HG03439 (cell line): ENCODE measurements around the gene GPSM1.
"Not testable (repeated sequence)": the region's sequence is repeated elsewhere in the genome, so short reads cannot be mapped to it uniquely, and the experiment has no call there.

ENCODE experiments used
- ATAC-seq: cut with Tn5 transposase; IDR thresholded peaks from one replicate; pipeline ENCODE4 v1.9.1; 2021; ENCODE audit warnings: mild to moderate bottlenecking, moderate library complexity; ENCODE audit not compliant: unreplicated experiment

The GPSM1 gene

DNA sequence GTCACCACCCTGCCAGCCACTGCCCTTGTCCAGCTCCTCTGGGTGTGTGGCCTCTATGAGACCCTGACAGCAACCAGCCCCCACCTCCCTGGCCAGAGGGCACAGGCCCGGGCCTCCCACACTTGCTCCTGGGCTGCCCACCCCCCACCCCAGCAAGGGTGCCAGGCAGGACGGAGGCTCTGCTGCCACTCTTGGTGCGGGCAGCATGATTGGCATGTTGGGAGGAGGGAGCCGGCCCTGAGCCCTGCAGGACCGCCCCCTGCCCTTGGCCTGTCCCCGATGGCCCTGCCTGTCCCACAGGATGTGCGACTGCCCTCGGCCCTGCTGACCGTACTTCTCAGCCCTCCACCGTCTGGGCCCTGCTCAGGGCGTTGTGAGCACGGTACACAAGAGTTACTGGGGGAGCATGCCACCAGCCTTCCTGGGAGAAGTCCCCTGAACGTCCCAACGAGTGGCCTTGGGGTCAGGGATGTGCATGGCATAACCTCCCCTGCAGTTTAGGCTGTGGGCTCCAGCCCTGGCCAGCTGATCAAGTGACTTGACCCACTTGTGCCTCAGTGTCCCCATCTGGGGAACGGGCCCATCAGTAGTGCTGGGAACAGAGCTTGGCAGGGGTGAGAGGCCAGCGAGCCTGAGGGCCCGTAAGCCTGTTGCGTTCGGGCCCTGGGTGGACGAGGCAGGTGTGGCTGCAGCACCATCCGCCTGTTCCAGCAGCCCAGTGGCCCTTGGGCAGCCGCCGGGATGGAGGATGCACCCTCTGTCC lies 16.0 kb downstream of the GPSM1 start:
- ATAC-seq = no peak

DNA sequence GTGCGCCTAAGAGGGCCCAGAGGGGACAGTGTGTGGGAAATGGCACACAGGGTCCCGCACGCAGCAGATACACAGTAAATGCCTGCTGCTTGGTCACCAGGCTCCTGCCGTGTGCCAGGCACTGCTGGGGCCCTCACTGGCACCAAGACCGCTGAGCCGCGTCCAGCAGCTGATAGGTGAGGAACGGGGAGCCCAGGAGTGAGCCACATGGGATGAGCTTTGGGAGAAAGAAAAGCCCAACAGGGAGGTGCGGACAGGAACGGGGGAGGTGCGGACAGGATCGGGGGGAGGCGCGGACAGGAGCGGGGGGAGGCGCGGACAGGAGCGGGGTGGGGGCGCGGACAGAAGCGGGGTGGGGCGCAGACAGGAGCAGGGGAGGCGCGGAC lies 16.5 kb downstream of the GPSM1 start:
- no peak for ATAC-seq

DNA sequence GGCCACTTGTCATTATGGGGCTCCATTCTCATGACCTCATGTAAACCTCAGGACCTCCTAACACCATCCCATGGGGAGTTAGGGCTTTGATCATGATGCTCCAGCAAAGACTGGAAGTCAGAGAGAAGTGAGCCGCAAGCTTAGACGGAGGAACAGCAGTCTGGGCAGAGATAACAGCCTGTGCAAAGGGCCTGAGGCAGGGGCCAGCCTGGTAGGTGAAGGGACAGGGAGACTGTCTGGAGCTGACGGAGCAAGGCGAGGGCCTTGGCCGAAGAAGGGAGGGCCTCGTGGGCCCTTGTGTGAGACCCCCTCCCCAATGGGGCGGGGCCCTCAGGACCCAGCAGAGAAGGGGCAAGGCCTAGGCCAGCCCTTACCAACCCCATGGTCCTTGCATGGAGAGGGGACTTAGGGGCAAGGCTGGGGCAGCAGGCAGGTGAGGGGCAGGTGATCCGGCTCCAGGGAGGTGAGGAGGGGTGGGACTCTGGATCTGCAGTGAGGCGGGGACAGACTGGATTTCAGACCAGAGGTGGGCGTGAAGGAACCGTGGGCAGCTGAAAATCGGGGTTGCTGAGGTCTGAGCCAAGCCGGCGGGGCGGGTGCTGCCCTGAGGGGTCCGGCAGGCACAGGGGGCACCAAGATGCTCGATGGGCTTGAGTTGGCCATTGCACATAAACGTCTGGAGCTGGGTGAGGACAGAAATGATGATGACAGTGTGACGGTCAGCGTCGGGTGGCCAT lies 17.4 kb downstream of the GPSM1 start:
- no peak for ATAC-seq

DNA sequence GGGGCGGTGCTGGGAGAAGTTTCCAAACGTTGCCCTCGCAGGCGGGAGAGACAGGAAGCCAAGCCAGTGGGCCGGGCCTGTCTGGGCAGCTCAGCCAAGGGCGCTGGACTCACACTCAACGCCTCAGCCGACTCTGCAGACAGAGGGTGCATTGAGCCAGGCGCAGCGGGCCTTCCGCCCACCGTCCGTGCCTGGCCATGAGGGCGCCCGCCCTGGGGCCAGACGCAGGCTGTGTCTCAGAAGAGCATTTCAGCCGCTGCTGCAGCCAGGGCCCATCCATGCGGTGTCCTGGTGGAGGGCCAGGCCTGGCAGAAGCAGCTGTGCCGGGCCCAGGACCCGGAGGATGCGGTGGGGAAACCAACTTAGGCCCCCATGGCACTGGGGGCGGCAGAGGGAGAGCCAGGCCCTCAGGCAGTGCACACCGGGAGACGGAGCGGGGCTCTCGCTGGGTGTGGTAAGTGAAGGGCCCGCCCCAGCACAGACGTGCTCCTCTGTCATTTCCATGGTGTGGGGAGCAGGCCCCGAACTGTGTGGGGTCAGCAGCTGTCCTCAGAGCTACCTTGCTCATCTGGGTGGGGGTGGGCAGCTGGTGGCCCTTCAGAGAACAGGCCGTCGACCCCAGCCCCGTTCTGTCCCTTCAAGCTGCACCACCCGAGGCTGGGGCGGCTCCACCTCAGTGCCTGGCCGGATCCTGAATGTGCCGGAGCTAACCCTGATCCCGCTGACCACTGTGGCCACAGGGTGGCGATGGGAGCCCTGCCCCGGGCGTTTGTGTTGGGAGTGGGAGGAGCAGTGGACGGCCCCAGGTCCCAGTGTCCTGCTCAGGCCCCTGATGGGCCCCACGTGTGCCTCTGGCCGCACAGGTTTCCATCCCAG lies 18.2 kb downstream of the GPSM1 start:
- ATAC-seq = no peak

DNA sequence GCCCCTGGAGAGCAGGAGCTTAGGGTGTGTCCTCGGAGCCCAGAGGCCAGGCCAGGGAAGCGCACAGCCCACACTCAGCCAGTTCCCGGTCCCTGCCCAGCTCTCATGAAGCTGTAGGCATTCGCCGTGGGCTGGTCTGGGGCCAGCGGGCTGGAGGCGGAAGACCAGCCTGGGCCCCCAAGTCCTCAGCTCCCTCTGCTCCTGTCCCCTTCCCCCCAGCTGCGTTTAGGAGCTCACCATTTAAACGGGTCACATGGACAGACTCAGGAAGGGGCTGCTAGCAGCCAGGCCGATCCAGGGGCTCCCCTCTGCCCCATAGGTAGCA lies 18.8 kb downstream of the GPSM1 start:
- ATAC-seq = no peak

DNA sequence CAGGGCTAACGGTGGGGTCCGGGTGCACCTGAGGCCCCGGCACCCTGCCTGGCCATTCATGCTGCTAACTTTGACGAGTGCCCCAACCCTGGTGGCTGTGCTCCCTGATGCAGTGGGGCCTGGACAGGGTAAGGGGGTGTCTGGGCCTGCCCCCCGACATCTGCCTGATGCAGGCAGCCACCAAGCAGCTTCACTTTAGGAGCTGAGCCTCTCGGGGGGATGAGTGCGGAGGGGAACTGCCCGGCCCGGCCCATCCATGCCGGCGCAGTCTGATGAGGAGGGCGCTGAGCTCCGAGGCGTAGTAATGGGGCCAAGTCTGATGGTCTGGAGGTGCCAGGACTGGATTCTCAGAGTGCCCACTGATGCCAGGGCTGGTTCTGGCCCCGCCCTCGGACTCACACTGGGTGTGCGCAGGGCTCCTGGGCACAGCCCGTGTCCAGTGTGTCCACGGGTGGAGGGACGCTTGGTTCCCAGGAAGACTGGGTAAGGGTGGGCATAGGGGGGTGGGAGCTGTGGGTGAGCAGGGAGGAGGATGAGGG lies 19.7 kb downstream of the GPSM1 start:
- no peak for ATAC-seq

DNA sequence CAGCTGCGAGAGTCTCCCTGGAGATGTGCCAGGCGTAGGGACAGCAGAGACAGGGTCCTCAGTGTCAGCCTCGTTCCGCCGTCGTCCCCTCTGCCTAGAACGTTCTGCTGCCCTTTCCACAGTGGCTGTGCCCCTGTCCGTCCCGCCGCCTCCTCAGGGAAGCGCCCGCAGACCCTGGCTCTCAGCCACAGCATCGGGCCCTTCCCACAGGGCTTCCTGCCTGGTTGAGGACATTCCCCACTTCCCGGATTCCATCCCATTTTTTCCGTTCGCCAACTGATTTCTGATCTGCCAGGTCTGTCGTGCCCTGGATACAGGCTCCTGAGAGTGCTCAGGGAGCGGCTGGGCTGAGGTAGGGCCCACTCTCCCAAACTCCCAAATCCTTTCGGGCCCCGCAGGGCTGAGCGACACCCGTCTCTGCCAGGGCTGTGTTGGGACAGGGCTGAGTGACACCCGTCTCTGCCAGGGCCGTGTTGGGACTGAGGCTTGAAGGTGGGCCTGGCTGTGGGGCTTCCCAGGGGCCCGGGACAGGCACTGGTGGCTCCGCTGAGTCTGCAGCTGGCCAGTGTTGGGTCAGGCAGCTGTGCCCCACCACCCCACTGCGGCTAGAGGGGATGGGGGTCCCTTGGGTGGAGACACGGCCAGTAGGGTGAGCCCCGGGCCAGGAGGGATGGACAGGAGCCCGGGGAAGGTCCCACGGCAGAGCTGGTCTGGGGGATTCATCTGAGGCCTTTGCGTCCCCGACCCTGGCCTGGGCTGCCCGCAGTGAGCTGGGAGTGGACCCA lies 20.3 kb downstream of the GPSM1 start:
- ATAC-seq = no peak

DNA sequence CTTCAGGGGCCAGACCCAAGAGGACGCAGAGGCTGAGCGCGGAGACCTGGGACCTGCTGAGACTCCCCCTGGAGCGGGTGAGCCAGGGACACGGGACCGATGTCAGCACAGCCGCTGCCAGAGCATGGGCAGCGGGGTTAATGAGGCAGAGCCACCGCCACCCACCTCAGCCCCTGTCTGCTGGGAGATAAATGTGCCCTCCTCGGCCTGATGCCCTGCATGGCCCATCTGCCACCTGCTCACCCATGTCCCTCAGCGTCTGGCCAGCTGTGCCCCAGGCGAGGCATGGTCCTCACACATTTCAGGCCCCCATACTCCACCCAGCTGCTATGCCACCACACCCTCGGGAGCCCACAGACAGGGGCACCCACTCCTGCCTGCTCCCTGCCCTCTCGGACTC lies 21.4 kb downstream of the GPSM1 start:
- no peak for ATAC-seq

DNA sequence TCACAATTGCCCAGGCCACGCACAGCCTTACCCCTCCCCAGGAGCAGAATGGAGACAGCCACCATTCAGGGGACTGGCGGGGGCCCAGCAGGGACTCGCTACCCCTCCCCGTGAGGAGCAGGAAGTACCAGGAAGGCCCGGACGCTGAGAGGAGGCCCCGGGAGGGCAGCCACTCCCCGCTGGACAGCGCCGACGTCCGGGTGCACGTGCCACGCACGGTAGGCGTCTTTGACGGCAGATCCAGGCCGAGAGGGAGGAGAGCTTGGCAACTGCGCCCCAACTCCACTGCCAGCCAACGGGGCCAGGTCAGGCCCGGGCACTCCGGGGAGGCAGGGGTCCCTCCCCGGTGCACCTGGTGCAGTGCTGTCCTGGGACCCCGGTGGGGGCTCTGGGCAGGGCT lies 22.2 kb downstream of the GPSM1 start:
- no peak for ATAC-seq

DNA sequence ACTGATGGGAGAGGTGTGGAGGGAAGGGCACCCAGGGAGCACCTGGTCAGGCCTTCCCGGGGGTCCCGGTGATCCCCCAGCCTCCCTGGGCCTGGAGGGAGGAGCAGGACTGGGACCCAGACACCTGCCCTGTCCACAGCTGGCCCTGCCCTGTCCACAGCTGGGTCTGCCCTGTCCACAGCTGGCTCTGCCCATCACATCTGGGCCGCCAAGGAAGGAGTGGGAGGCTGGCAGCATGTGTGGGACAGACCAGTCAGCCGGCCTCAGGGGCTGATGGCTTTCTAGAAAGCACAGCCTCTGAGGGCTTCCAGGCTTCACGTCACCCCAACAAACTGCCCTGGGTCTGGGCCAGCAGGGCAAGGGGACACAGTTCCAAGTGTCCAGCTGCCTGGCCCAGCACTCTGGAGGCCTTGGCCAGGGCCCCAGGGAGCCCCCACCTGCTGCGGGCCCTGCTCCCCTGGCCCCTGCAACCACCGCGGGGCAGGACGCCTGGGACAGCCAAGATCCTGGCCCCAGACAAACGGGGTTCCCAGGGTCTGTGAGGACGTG lies 24.0 kb downstream of the GPSM1 start:
- ATAC-seq = no peak

DNA sequence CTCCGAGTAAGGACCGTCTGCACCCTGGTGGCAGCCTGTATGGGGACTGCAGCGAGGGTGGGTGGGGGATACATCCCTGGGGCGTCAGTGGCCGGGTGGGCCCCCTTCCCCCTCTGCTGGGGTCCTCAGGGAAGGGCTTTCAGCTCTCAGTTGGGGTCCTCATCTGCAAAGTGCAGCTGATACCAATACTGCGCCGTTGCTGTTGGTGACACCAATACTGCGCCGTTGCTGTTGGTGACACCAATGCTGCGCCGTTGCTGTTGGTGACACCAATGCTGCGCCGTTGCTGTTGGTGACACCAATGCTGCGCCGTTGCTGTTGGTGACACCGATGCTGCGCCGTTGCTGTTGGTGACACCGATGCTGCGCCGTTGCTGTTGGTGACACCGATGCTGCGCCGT lies 24.5 kb downstream of the GPSM1 start:
- not testable (repeated sequence) for ATAC-seq

DNA sequence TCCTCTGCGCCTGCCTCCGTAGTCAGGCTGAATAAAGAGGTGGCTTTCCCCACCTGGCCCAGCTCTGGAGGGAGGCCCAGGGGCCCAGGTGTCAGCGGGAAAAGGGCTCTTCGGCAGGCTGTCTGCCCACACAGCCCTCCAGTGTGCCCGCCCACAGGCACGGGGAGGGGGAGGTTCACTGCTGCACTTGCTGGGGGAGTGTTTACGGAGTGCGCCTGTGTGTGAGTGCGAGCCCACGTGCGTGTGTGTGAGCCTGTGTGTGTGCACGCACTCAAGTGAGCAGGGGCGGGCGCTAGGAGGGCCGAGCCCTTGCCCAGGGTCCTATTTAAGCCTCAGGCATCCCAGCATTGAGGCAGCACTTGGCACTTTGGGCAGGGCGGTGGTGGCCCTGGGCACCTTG lies 25.3 kb downstream of the GPSM1 start:
- ATAC-seq = no peak

DNA sequence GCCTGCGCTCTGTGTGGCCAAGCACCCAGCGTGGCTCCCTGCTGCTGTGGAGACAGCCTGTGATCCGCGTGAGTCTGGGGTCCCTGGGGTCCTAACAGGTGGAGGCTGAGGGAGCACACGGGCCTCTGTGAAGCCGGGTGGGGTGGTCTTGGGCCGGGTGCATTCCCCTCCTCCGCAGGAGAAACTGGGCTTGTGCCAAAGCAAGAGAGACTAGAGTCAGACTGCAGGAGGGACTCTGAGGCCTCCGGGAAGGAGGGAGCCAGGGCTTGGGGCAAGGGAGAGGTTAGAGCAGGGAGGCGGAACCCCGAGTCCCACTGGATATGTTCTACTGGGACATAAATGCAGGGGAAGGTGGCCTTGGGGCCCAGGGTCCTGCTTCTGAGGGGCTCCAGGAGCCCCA lies 25.7 kb downstream of the GPSM1 start:
- no peak for ATAC-seq

DNA sequence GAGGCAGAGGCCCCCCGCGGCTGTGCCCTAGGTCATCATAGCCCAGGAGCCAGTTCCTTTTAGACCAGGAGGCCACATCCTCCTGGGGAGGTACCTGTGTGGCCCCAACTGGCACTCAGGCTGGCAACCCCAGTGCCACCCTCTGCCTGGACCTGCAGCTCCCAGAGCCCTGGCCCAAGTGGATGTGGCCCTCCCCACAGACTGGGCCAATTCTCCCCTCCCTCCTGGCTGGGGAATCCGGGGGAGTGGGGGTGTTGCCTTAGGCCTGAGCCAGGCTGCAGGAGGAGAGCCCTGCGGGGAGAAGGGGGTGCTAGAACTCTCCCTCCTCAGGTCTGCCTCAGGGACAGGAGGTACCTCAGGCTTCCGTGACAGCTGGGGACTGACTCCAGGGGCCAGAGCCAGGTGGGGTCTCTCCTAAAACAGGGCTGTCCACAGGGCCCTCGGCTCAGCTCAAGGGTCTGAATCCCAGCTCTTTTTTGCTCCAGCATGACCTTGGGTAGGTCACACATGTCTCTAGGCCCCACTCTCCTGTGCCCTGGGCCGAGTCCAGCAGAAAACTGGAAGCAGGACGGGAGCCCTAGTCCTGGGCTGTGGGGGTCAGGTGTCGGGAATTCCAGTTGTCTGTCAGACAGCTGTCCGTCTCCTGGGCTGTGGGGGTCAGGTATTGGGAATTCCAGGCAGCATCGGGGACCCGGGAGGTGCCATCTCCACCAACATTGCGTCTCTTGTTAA lies 26.6 kb downstream of the GPSM1 start:
- no peak for ATAC-seq

DNA sequence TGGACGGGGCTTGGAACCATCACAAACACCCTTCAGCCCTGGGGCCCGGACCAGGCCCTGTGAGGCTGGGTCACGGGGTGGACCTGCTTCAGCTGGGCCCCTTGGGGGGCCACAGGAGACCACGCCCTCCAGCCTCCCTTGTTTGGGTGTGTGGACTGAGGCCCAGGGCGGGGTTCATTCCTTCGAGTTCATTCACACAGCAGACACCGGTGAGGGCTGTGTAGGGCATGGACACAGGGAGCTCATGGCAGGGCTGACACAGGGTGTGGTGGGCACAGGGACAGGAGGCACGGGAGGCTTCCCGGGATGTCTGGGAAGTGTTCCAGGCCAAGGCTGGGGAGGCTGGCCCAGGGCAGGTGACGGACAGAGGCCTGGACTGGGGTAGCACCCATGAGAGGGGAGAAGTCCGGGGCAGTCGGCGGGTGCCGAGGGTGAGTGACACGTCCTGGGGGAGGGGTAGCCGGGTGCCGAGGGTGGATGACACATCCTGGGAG lies 27.3 kb downstream of the GPSM1 start:
- ATAC-seq = no peak

DNA sequence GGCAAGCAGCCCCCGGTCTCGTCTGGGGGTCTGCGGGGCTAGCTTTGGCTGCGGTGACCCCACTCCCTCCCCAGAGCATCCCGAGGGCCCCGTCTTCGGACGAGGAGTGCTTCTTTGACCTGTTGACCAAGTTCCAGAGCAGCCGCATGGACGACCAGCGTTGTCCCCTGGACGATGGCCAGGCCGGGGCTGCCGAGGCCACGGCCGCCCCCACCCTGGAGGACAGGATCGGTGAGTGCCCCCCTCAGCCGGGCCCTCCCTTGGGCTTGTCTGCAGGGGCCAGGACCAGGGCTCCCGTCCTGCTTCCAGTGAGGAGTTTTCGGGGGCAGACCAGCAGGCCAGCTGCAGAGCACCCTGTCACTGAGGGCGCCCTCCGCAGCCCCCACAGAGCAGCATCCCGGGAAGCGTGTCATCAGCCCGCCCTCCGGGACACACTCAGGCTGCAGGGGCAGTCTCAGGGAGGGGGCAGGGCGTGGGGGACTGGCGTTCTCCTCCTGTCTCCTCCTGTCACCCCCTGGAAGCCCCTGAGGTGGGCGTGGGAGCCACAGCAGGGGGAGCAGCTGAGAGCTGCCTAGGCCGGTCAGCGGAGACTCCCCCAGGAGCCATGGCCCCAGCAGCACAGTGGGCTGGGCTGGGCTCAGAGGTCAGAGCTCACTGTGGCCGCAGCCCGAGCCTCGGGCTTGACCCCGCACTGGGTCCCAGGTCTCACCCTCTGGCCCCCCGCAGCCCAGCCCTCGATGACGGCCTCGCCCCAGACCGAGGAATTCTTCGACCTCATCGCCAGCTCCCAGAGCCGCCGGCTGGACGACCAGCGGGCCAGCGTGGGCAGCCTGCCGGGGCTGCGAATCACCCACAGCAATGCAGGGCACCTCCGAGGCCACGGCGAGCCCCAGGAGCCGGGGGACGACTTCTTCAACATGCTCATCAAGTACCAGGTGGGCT lies 28.5 kb downstream of the GPSM1 start:
- no peak for ATAC-seq

DNA sequence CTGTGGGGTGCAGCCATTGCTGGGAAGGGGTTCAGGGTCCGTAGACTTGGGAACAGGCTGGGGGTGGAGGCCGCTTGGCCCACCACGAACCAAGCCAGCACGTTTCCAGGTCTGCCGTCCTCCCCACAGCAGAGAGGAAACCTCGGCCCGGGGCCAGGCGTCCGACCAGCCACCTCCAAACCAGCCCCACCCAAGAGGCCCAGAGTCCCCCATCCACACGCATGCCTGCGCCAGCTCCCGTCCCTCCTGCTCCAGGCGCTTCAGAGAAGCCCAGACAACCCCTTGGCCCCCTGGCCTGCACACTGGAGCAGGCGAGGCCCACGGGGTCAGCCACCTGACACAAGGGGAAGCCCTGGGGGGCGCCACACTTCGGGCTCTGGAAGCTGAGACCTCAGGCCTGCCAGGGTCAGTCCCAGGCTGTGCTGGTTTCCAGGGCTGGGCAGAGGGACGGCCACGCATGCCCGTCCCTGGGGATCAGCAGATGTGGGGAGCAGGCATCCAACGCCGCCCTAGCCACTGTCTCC lies 29.9 kb downstream of the GPSM1 start:
- no peak for ATAC-seq

DNA sequence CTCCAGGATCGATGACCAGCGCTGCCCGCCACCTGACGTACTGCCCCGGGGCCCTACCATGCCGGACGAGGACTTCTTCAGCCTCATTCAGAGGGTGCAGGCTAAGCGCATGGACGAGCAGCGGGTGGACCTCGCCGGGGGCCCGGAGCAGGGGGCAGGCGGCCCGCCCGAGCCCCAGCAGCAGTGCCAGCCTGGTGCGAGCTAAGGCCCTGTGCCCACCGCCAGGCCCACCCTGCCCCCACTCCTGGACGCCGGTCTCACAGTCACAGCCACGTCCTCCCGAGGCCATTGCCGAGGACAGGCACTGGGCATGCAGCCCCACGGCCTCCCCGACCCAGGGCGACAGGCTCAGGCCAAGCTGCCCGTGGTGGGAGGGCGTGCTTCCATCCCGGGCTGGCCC lies 30.7 kb downstream of the GPSM1 start:
- no peak for ATAC-seq
